ENCODE data around the gene PIGC.

GRCh38 chr1:172487550-172487949 lies 43.7 kb upstream of the PIGC start:
- TF ChIP-seq FOXM1 (IDR thresholded peaks at IDR 0.05; ENCODE audit: borderline replicate concordance) (no peak), CTBP1 (IDR thresholded peaks at IDR 0.05; ENCODE audit: borderline replicate concordance) (no peak), L3MBTL2 (conservative IDR thresholded peaks at IDR 0.05) (no peak), SP1 (IDR thresholded peaks at IDR 0.05) (no peak), FOXA1 (IDR thresholded peaks at IDR 0.05) (no peak), BHLHE40 (IDR thresholded peaks at IDR 0.05; ENCODE audit: borderline replicate concordance) (no peak), PKNOX1 (IDR thresholded peaks at IDR 0.05) (no peak), ARNT (IDR thresholded peaks at IDR 0.05) (no peak), TARDBP (IDR thresholded peaks at IDR 0.05) (no peak), SUZ12 (IDR thresholded peaks at IDR 0.05) (no peak), ELF4 (IDR thresholded peaks at IDR 0.05) (no peak), LEF1 (IDR thresholded peaks at IDR 0.05; ENCODE audit: borderline replicate concordance) (no peak), ZNF384 (IDR thresholded peaks at IDR 0.05) (no peak)

Data from HEK293T (cell line).